ENCODE measurements around the gene NOC2L.
"Not testable (repeated sequence)": the region's sequence is repeated elsewhere in the genome, so short reads cannot be mapped to it uniquely, and the experiment has no call there.

The NOC2L gene

GRCh38 chr1:951364-951763 is 7.7 kb downstream of the NOC2L start:
- Histone ChIP-seq H3K4me1 (ENCODE audit: insufficient read depth, low read length) (no peaks in the 10 kb centered on the region), H3K27me3 (ENCODE audit: insufficient read depth, low read length) (no peaks in the 10 kb centered on the region), H3K27ac (ENCODE audit: low read length) (no peak overlapping the region), H3K4me3 (ENCODE audit: low read length) (no peak overlapping the region), H3K9ac (ENCODE audit: low read depth, low read length) (no peak overlapping the region), H3K36me3 (ENCODE audit: insufficient read depth, low read depth, low read length) (peaks cover 93% of the 10 kb centered on the region), H3K9me3 (ENCODE audit: insufficient read depth, low read depth, low read length) (no peaks in the 10 kb centered on the region)

- Histone ChIP-seq H3K9me3 (ENCODE audit: insufficient read depth, low read depth, low read length) (no peaks in the 10 kb centered on the region), H3K4me3 (ENCODE audit: low read length) (no peak overlapping the region), H3K27me3 (ENCODE audit: insufficient read depth, low read length) (no peaks in the 10 kb centered on the region), H3K36me3 (ENCODE audit: insufficient read depth, low read depth, low read length) (peaks cover 93% of the 10 kb centered on the region), H3K9ac (ENCODE audit: low read depth, low read length) (no peak overlapping the region), H3K27ac (ENCODE audit: low read length) (no peak overlapping the region), H3K4me1 (ENCODE audit: insufficient read depth, low read length) (no peaks in the 10 kb centered on the region)
Observed at GRCh38 chr1:950881-951280, 8.2 kb downstream of the NOC2L start.

- no peak overlapping the region for H3K27ac ChIP-seq (ENCODE audit: low read length)
- H3K27me3 ChIP-seq (ENCODE audit: insufficient read depth, low read length), result no peaks in the 10 kb centered on the region
- H3K4me1 ChIP-seq (ENCODE audit: insufficient read depth, low read length), result no peaks in the 10 kb centered on the region
- no peaks in the 10 kb centered on the region for H3K9me3 ChIP-seq (ENCODE audit: insufficient read depth, low read depth, low read length)
- peaks cover 91% of the 10 kb centered on the region for H3K36me3 ChIP-seq (ENCODE audit: insufficient read depth, low read depth, low read length)
- no peak overlapping the region for H3K9ac ChIP-seq (ENCODE audit: low read depth, low read length)
- no peak overlapping the region for H3K4me3 ChIP-seq (ENCODE audit: low read length)
Observed at GRCh38 chr1:950268-950667, 8.8 kb downstream of the NOC2L start.

GRCh38 chr1:947958-948357 is 11.1 kb downstream of the NOC2L start:
- Histone ChIP-seq H3K4me1 (ENCODE audit: insufficient read depth, low read length) (no peaks in the 10 kb centered on the region), H3K9ac (ENCODE audit: low read depth, low read length) (no peak overlapping the region), H3K9me3 (ENCODE audit: insufficient read depth, low read depth, low read length) (no peaks in the 10 kb centered on the region), H3K4me3 (ENCODE audit: low read length) (no peak overlapping the region), H3K27me3 (ENCODE audit: insufficient read depth, low read length) (peaks cover 11% of the 10 kb centered on the region), H3K27ac (ENCODE audit: low read length) (no peak overlapping the region), H3K36me3 (ENCODE audit: insufficient read depth, low read depth, low read length) (peaks cover 75% of the 10 kb centered on the region)

GRCh38 chr1:946811-947210 is 12.2 kb downstream of the NOC2L start:
- not testable (repeated sequence) for H3K4me1 ChIP-seq (ENCODE audit: insufficient read depth, low read length); H3K4me3 ChIP-seq (ENCODE audit: low read length); H3K9ac ChIP-seq (ENCODE audit: low read depth, low read length); H3K9me3 ChIP-seq (ENCODE audit: insufficient read depth, low read depth, low read length); H3K27ac ChIP-seq (ENCODE audit: low read length)
- peaks cover 64% of the 10 kb centered on the region for H3K36me3 ChIP-seq (ENCODE audit: insufficient read depth, low read depth, low read length)
- peaks cover 22% of the 10 kb centered on the region for H3K27me3 ChIP-seq (ENCODE audit: insufficient read depth, low read length)

GRCh38 chr1:945688-946556 is 13.1 kb downstream of the NOC2L start:
- Histone ChIP-seq H3K27me3 (ENCODE audit: insufficient read depth, low read length) (peaks cover 31% of the 10 kb centered on the region), H3K36me3 (ENCODE audit: insufficient read depth, low read depth, low read length) (peaks cover 57% of the 10 kb centered on the region), H3K27ac (ENCODE audit: low read length) (no peak overlapping the region), H3K9me3 (ENCODE audit: insufficient read depth, low read depth, low read length) (no peaks in the 10 kb centered on the region), H3K9ac (ENCODE audit: low read depth, low read length) (no peak overlapping the region), H3K4me1 (ENCODE audit: insufficient read depth, low read length) (no peaks in the 10 kb centered on the region; the same call in 1 of the 2 replicates), H3K4me3 (ENCODE audit: low read length) (no peak overlapping the region)

- Histone ChIP-seq H3K4me1 (ENCODE audit: insufficient read depth, low read length) (no peaks in the 10 kb centered on the region; the same call in 1 of the 2 replicates), H3K27ac (ENCODE audit: low read length) (no peak overlapping the region), H3K27me3 (ENCODE audit: insufficient read depth, low read length) (peaks cover 44% of the 10 kb centered on the region), H3K36me3 (ENCODE audit: insufficient read depth, low read depth, low read length) (peaks cover 44% of the 10 kb centered on the region), H3K9ac (ENCODE audit: low read depth, low read length) (no peak overlapping the region), H3K4me3 (ENCODE audit: low read length) (no peak overlapping the region), H3K9me3 (ENCODE audit: insufficient read depth, low read depth, low read length) (no peaks in the 10 kb centered on the region)
Observed at GRCh38 chr1:944341-945325, 14.4 kb downstream of the NOC2L start.

GRCh38 chr1:943545-944340 is 15.3 kb downstream of the NOC2L start:
- Histone ChIP-seq H3K4me1 (ENCODE audit: insufficient read depth, low read length) (no peaks in the 10 kb centered on the region; the same call in 1 of the 2 replicates), H3K9ac (ENCODE audit: low read depth, low read length) (no peak overlapping the region), H3K9me3 (ENCODE audit: insufficient read depth, low read depth, low read length) (no peaks in the 10 kb centered on the region), H3K27me3 (ENCODE audit: insufficient read depth, low read length) (peaks cover 53% of the 10 kb centered on the region), H3K27ac (ENCODE audit: low read length) (no peak overlapping the region), H3K4me3 (ENCODE audit: low read length) (no peak overlapping the region), H3K36me3 (ENCODE audit: insufficient read depth, low read depth, low read length) (peaks cover 36% of the 10 kb centered on the region)

- peaks cover 29% of the 10 kb centered on the region for H3K36me3 ChIP-seq (ENCODE audit: insufficient read depth, low read depth, low read length)
- H3K4me1 ChIP-seq (ENCODE audit: insufficient read depth, low read length), result no peaks in the 10 kb centered on the region; the same call in 1 of the 2 replicates
- no peak overlapping the region for H3K27ac ChIP-seq (ENCODE audit: low read length)
- no peaks in the 10 kb centered on the region for H3K9me3 ChIP-seq (ENCODE audit: insufficient read depth, low read depth, low read length)
- H3K9ac ChIP-seq (ENCODE audit: low read depth, low read length), result no peak overlapping the region
- no peak overlapping the region; the same call in 1 of the 2 replicates for H3K4me3 ChIP-seq (ENCODE audit: low read length)
- peaks cover 60% of the 10 kb centered on the region for H3K27me3 ChIP-seq (ENCODE audit: insufficient read depth, low read length)
Observed at GRCh38 chr1:942864-943533, 16.1 kb downstream of the NOC2L start.

- Histone ChIP-seq H3K36me3 (ENCODE audit: insufficient read depth, low read depth, low read length) (peaks cover 23% of the 10 kb centered on the region), H3K9me3 (ENCODE audit: insufficient read depth, low read depth, low read length) (no peaks in the 10 kb centered on the region), H3K9ac (ENCODE audit: low read depth, low read length) (no peak overlapping the region), H3K4me3 (ENCODE audit: low read length) (no peak overlapping the region; the same call in 1 of the 2 replicates), H3K27me3 (ENCODE audit: insufficient read depth, low read length) (peaks cover 66% of the 10 kb centered on the region), H3K4me1 (ENCODE audit: insufficient read depth, low read length) (no peaks in the 10 kb centered on the region; the same call in 1 of the 2 replicates), H3K27ac (ENCODE audit: low read length) (no peak overlapping the region)
Observed at GRCh38 chr1:942411-942821, 16.6 kb downstream of the NOC2L start.
